ENCODE measurements around the gene ITM2A. TPM values are rescaled to one million over a fixed set of nuclear protein-coding genes. Genes with fewer than 3 reads are reported as not detected.

The ITM2A gene
- polyA plus RNA-seq, 4 donors = 1.3 to 41.4 (median 15.1) TPM

DNA sequence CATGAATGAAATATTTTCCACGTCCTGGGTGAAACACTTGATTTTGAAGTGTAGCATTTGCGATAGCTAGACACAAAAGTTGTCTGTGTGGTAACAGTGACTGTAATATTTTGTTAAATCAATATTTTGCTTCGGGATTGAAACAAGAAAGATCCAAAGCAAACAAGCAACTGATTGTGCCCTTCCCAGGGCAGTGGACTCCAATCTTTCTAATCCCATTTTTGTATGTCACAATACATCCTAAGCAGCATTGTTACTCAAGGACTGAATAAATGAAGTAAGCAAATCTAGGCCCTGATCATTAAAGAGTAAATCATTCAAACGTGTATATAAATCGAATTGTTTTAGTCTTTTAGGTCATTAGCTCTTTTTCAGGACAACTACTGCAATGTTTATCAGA, 2.8 kb downstream of the ITM2A start:
- no peak for DNase-seq
- FAIRE-seq = no peak
- Histone ChIP-seq H3K4me3 (ENCODE audit: low read depth in 1 of 3, low read length in 3 of 3) (no peak overlapping the region), H3K9me3 (ENCODE audit: control insufficient read depth in 2 of 2, insufficient read depth in 1 of 2, low read depth in 1 of 2, low read length in 1 of 2) (no peaks in the 10 kb centered on the region), H3K4me1 (ENCODE audit: control insufficient read depth in 3 of 3, insufficient read depth in 2 of 3, low read depth in 1 of 3, low read length in 2 of 3) (no peaks in the 10 kb centered on the region), H3K36me3 (ENCODE audit: control insufficient read depth in 3 of 3, insufficient read depth in 2 of 3, low read depth in 1 of 3, low read length in 3 of 3) (no peaks in the 10 kb centered on the region), H3K27ac (ENCODE audit: low read depth in 1 of 3, low read length in 2 of 3) (no peak overlapping the region), H3K27me3 (ENCODE audit: control insufficient read depth in 3 of 3, insufficient read depth in 3 of 3, low read length in 3 of 3) (no peaks in the 10 kb centered on the region)
- WGBS, 3 donors = 45 to 52% (median 49%) methylated on average over 5 of the region's 5 CpGs

DNA sequence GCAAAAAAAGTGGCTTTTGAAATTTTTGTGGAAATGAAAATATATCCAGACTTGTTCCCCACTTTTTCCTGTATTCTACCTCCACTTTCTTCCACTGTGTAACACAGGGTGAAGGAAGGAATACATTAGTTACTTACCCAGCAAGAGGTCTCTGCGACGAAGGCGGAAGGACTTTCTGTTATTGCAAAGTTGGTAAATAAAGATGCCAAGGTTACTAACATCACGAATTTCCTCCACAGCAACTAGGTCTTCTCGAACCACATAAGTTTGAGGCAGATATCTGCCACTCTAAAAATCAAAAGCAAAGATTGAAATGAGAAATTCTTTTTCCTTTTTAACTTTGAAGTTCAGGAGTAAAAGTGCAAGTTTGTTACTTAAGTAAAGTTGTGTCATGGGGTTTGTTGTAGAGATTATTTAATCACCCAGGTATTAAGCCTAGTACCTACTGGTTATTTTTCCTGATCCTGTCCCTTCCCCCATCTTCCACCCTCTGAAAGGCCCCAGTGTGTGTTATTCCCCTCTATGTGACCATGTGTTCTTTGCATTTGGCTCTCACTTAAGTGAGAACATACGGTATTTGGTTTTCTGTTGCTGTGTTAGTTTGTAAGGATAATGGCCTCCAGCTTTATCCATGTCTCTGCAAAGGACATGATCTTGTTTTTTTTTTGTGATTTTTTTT, 5.8 kb downstream of the ITM2A start:
- WGBS, 3 donors = 62 to 75% (median 71%) methylated on average over 6 of the region's 6 CpGs
- Histone ChIP-seq H3K36me3 (ENCODE audit: control insufficient read depth in 3 of 3, insufficient read depth in 2 of 3, low read depth in 1 of 3, low read length in 3 of 3) (no peaks in the 10 kb centered on the region), H3K27me3 (ENCODE audit: control insufficient read depth in 3 of 3, insufficient read depth in 3 of 3, low read length in 3 of 3) (no peaks in the 10 kb centered on the region), H3K4me3 (ENCODE audit: low read depth in 1 of 3, low read length in 3 of 3) (no peak overlapping the region), H3K9me3 (ENCODE audit: control insufficient read depth in 2 of 2, insufficient read depth in 1 of 2, low read depth in 1 of 2, low read length in 1 of 2) (no peaks in the 10 kb centered on the region), H3K27ac (ENCODE audit: low read depth in 1 of 3, low read length in 2 of 3) (no peak overlapping the region), H3K4me1 (ENCODE audit: control insufficient read depth in 3 of 3, insufficient read depth in 2 of 3, low read depth in 1 of 3, low read length in 2 of 3) (no peaks in the 10 kb centered on the region)
- FAIRE-seq (no peak), DNase-seq (no peak)

DNA sequence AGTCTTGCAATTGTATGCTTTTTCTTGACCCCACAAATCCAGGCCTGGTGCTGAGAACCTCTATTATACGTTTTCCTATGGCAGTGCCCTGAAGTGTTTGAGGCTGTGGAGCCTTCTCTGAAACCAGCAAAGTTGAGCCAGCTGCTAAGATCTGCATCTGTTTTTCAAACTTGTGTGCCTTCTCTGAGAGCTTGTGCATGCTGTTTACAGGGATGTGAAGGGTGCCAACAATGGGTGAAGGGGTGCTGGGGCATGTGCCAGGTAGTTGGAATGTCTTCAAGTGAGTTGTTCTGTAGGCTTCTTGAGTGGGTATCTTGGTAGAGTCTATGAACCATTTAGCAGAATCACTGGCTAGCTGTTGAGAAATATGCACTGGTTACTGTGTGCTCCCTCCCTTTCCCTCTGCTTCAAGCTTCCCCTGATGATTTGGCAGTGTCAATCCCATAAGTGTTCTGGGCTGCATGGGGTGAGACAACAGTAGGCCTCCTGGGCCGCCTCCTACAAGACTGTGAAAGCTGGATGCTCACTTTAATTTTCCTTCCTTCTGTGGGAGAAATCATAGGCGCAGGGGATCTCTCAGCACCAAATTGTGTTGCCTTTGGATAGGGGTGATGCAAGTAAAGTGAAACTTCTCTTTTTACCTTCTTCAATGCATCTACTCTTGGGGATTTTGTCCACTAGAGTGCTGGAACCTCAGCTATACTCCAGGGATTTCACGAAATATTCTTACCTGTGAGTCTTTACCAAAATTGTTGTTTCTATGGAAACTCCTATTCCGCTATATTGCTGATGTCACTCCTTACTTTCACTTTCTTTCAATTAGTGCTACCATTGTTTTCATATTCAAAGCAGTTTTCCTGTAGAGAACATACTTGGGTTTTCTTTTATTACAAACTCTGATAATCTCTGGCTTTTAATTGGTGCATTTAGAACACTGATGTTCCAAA, 30.0 kb downstream of the ITM2A start:
- H3K9me3 ChIP-seq (ENCODE audit: control insufficient read depth in 2 of 2, insufficient read depth in 1 of 2, low read depth in 1 of 2, low read length in 1 of 2) = no peaks in the 10 kb centered on the region
- 63 to 73% (median 71%) methylated on average over 5 of the region's 5 CpGs for WGBS, 3 donors
- no peak overlapping the region for H3K4me3 ChIP-seq (ENCODE audit: low read depth in 1 of 3, low read length in 3 of 3)
- FAIRE-seq = no peak
- no peaks in the 10 kb centered on the region for H3K27me3 ChIP-seq (ENCODE audit: control insufficient read depth in 3 of 3, insufficient read depth in 3 of 3, low read length in 3 of 3)
- no peaks in the 10 kb centered on the region for H3K36me3 ChIP-seq (ENCODE audit: control insufficient read depth in 3 of 3, insufficient read depth in 2 of 3, low read depth in 1 of 3, low read length in 3 of 3)
- H3K4me1 ChIP-seq (ENCODE audit: control insufficient read depth in 3 of 3, insufficient read depth in 2 of 3, low read depth in 1 of 3, low read length in 2 of 3) = no peaks in the 10 kb centered on the region
- DNase-seq = no peak
- H3K27ac ChIP-seq (ENCODE audit: low read depth in 1 of 3, low read length in 2 of 3) = no peak overlapping the region

DNA sequence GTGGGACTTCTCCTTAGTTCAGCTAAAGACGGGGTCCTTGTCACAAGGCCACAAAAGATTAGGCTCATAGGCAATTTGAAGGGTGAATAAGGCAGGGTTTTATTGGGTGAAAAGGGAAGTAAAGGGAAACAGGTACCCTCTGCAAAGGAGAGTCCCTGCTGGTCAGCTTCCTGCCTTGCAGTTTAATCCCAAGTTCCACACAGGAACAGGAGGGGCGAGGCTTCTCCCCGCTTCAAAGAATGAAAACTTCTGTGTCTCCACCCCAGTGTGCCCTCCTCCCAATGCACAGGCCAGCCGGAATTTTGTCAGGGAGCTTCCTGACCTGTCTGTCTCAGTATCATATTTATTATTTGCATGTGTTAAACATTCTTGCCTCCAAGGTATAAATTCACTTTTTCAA, 37.1 kb downstream of the ITM2A start:
- Histone ChIP-seq H3K4me1 (ENCODE audit: control insufficient read depth in 3 of 3, insufficient read depth in 2 of 3, low read depth in 1 of 3, low read length in 2 of 3) (no peaks in the 10 kb centered on the region), H3K27me3 (ENCODE audit: control insufficient read depth in 3 of 3, insufficient read depth in 3 of 3, low read length in 3 of 3) (no peaks in the 10 kb centered on the region), H3K27ac (ENCODE audit: low read depth in 1 of 3, low read length in 2 of 3) (no peak overlapping the region), H3K36me3 (ENCODE audit: control insufficient read depth in 3 of 3, insufficient read depth in 2 of 3, low read depth in 1 of 3, low read length in 3 of 3) (no peaks in the 10 kb centered on the region), H3K4me3 (ENCODE audit: low read depth in 1 of 3, low read length in 3 of 3) (no peak overlapping the region), H3K9me3 (ENCODE audit: control insufficient read depth in 2 of 2, insufficient read depth in 1 of 2, low read depth in 1 of 2, low read length in 1 of 2) (no peaks in the 10 kb centered on the region)
- DNase-seq (no peak), FAIRE-seq (no peak)
- 17 to 59% (median 34%) methylated on average over 4 of the region's 4 CpGs for WGBS, 3 donors

DNA sequence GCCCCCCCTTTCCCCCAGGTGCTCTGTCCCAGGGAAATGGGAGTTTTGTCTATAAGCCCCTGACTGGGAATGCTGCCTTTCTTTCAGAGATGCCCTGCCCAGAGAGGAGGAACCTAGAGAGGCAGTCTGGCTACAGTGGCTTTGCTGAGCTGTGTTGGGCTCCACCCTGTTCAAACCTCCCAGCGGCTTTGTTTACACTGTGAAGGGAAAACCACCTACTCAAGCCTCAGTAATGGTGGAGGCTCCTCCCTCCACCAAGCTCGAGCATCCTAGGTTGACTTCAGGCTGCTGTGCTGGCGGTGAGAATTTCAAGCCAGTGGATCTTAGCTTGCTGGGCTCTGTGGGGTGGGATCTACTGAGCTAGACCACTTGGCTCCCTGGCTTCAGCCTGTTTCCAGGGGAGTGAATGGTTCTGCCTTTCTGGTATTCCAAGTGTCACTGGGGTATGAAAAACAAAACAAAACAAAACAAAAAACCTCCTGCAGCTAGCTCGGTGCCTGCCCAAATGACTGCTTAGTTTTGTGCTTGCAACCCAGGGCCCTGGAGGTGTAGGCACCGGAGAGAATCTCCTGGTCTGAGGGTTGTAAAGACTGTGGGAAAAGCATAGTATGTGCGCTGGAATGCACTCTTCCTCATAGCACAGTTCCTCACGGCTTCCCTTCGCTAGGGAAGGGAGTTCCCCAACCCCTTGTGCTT, 41.7 kb downstream of the ITM2A start:
- DNase-seq (peak in 1 of 2 donors; percentile 4), FAIRE-seq (no peak)
- Histone ChIP-seq H3K9me3 (ENCODE audit: control insufficient read depth in 2 of 2, insufficient read depth in 1 of 2, low read depth in 1 of 2, low read length in 1 of 2) (no peaks in the 10 kb centered on the region), H3K4me3 (ENCODE audit: low read depth in 1 of 3, low read length in 3 of 3) (no peak overlapping the region), H3K27me3 (ENCODE audit: control insufficient read depth in 3 of 3, insufficient read depth in 3 of 3, low read length in 3 of 3) (no peaks in the 10 kb centered on the region), H3K36me3 (ENCODE audit: control insufficient read depth in 3 of 3, insufficient read depth in 2 of 3, low read depth in 1 of 3, low read length in 3 of 3) (no peaks in the 10 kb centered on the region), H3K27ac (ENCODE audit: low read depth in 1 of 3, low read length in 2 of 3) (no peak overlapping the region), H3K4me1 (ENCODE audit: control insufficient read depth in 3 of 3, insufficient read depth in 2 of 3, low read depth in 1 of 3, low read length in 2 of 3) (no peaks in the 10 kb centered on the region)
- 39 to 60% (median 52%) methylated on average over 7 to 8 of the region's 8 CpGs for WGBS, 3 donors

Other genes with a start within 250 kb of the ITM2A start
- gene GPR174, start 222.6 kb downstream of the ITM2A start, polyA plus RNA-seq = 1 to 10 TPM in 1 of 4 donors, under 1 TPM in 3; 0.16 to 1.0 (median 0.52) TPM

Measured in small intestine (tissue), 7 donors.